Measurements from ENCODE around the gene ESPN.

DNA sequence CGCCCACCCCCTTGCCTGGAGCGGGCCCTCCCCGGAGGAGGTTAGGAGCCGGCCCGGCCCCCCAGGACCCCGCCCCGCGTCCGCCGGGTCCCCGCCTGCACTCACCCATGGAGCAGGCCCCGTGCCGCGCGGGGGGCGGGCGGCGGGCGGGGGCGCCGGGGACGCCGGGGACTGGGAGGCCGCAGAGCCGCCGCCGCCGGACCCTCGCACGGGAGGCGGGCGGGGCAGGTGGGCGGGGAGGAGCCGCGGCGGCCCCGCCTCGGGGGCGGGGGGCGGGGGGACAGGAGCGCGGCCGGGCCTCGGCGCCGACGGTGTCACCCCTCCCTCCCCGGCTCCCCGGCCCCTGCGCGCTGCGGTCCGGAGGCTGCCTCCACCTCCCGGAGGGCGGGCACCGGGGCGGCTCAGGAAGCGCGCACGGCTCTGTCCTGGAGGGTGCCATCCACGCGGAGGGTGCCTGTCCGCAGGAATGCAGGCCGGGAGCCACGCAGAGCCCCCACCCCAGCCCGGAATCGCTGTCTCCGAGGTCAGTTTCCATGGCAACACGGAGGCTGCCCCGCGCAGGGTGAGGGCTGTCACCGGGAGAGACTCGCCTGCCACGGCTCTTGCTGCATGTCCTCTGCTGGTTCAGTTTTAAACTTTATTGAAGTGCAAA is 72.8 kb downstream of the ESPN start:
- TF ChIP-seq, protein P1, sequence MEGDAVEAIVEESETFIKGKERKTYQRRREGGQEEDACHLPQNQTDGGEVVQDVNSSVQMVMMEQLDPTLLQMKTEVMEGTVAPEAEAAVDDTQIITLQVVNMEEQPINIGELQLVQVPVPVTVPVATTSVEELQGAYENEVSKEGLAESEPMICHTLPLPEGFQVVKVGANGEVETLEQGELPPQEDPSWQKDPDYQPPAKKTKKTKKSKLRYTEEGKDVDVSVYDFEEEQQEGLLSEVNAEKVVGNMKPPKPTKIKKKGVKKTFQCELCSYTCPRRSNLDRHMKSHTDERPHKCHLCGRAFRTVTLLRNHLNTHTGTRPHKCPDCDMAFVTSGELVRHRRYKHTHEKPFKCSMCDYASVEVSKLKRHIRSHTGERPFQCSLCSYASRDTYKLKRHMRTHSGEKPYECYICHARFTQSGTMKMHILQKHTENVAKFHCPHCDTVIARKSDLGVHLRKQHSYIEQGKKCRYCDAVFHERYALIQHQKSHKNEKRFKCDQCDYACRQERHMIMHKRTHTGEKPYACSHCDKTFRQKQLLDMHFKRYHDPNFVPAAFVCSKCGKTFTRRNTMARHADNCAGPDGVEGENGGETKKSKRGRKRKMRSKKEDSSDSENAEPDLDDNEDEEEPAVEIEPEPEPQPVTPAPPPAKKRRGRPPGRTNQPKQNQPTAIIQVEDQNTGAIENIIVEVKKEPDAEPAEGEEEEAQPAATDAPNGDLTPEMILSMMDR (IDR thresholded peaks at IDR 0.05) = no peak
- no peak for TF ChIP-seq POLR2A (IDR thresholded peaks at IDR 0.05)

Data from adrenal gland (tissue), 5 donors.